Muscle of leg (tissue), 16 donors: ENCODE measurements around the gene MRRF. TPM values are rescaled to one million over a fixed set of nuclear protein-coding genes. Genes with fewer than 3 reads are reported as not detected.

Experiments used
- DNase-seq: peaks from one replicate; pipeline ENCODE4 v3.0.0; 2013
- H3K27ac ChIP-seq: one replicate; pipeline ENCODE4 v1.5.1; 2013; ENCODE audit warnings: mild to moderate bottlenecking, low read length, control low read depth
- H3K27me3 ChIP-seq: one replicate; pipeline ENCODE4 v1.6.1; 2013; ENCODE audit warnings: low read length; ENCODE audit not compliant: control insufficient read depth, insufficient read depth
- H3K36me3 ChIP-seq: one replicate; pipeline ENCODE4 v1.6.1; 2013; ENCODE audit warnings: low read length; ENCODE audit not compliant: control insufficient read depth, insufficient read depth
- H3K4me1 ChIP-seq: one replicate; pipeline ENCODE4 v1.6.1; 2013; ENCODE audit warnings: low read length; ENCODE audit not compliant: control insufficient read depth, insufficient read depth
- H3K4me3 ChIP-seq: one replicate; pipeline ENCODE4 v1.5.1; 2013; ENCODE audit warnings: low read length, control low read depth
- H3K9me3 ChIP-seq: replicated peaks from 2 replicates; pipeline ENCODE4 v1.6.1; 2013; ENCODE audit warnings: low read depth, low read length; ENCODE audit not compliant: control insufficient read depth
- WGBS: methylation state at CpG from one replicate; pipeline ENCODE4 v1.1.5; 2013; ENCODE audit warnings: missing lambda C conversion rate; ENCODE audit not compliant: insufficient coverage; 5-methylcytosine and 5-hydroxymethylcytosine counted together
- long read RNA-seq, 11 donors: transcript quantifications; one replicate each; lab custom pipeline, GENCODE V29; 2026
- polyA plus RNA-seq, 8 donors: library from polyadenylated mRNA; unstranded; fragments of 120-200 nt; gene quantifications; one replicate each; pipeline versions ENCODE4 v1.2.1 to v1.2.3, GENCODE V29; 2013; ENCODE audit warnings: inconsistent platforms in 1 of 8, low replicate concordance in 1 of 8; ENCODE audit not compliant: insufficient read length in 8 of 8, insufficient read depth in 1 of 8
- total RNA-seq: library from RNA; stranded (reverse); fragments of 120-200 nt; gene quantifications from one replicate; pipeline ENCODE4 v1.2.4, GENCODE V29; 2013

MRRF gene, protein sequence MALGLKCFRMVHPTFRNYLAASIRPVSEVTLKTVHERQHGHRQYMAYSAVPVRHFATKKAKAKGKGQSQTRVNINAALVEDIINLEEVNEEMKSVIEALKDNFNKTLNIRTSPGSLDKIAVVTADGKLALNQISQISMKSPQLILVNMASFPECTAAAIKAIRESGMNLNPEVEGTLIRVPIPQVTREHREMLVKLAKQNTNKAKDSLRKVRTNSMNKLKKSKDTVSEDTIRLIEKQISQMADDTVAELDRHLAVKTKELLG
- total RNA-seq (30.1 TPM), polyA plus RNA-seq (10 to 100 TPM; 24.2 to 31.3 (median 27.1) TPM)
- long read RNA-seq, donor 1, full-length matches to known transcripts, result 1 of 1 reads
- long read RNA-seq, donor 1, partial matches to known transcripts, result 0 of 1 reads
- long read RNA-seq, donor 1, other reads (novel, unspliced or antisense), result 0 of 1 reads
- long read RNA-seq, donor 2, result 0 reads
- long read RNA-seq, donor 3, full-length matches to known transcripts, result 4 of 4 reads
- long read RNA-seq, donor 3, partial matches to known transcripts, result 0 of 4 reads
- long read RNA-seq, donor 3, other reads (novel, unspliced or antisense), result 0 of 4 reads
- long read RNA-seq, donor 4, full-length matches to known transcripts, result 3 of 3 reads
- long read RNA-seq, donor 4, partial matches to known transcripts, result 0 of 3 reads
- long read RNA-seq, donor 4, other reads (novel, unspliced or antisense), result 0 of 3 reads
- long read RNA-seq, donor 5, full-length matches to known transcripts, result 14 of 14 reads
- long read RNA-seq, donor 5, partial matches to known transcripts, result 0 of 14 reads
- long read RNA-seq, donor 5, other reads (novel, unspliced or antisense), result 0 of 14 reads
- long read RNA-seq, donor 6, full-length matches to known transcripts, result 11 of 44 reads
- long read RNA-seq, donor 6, partial matches to known transcripts, result 0 of 44 reads
- long read RNA-seq, donor 6, other reads (novel, unspliced or antisense), result 33 of 44 reads
- long read RNA-seq, donor 7, full-length matches to known transcripts, result 6 of 6 reads
- long read RNA-seq, donor 7, partial matches to known transcripts, result 0 of 6 reads
- long read RNA-seq, donor 7, other reads (novel, unspliced or antisense), result 0 of 6 reads
- long read RNA-seq, donor 8, full-length matches to known transcripts, result 9 of 27 reads
- long read RNA-seq, donor 8, partial matches to known transcripts, result 18 of 27 reads
- long read RNA-seq, donor 8, other reads (novel, unspliced or antisense), result 0 of 27 reads
- long read RNA-seq, donor 9, full-length matches to known transcripts, result 6 of 6 reads
- long read RNA-seq, donor 9, partial matches to known transcripts, result 0 of 6 reads
- long read RNA-seq, donor 9, other reads (novel, unspliced or antisense), result 0 of 6 reads
- long read RNA-seq, donor 10, full-length matches to known transcripts, result 11 of 11 reads
- long read RNA-seq, donor 10, partial matches to known transcripts, result 0 of 11 reads
- long read RNA-seq, donor 10, other reads (novel, unspliced or antisense), result 0 of 11 reads
- long read RNA-seq, donor 11, full-length matches to known transcripts, result 4 of 4 reads
- long read RNA-seq, donor 11, partial matches to known transcripts, result 0 of 4 reads
- long read RNA-seq, donor 11, other reads (novel, unspliced or antisense), result 0 of 4 reads

- Histone ChIP-seq H3K27ac (peak within 1 kb of the TSS; percentile 92), H3K4me3 (peak within 1 kb of the TSS; percentile 64), H3K36me3 (peaks cover 19% of the 10 kb centered on the region), H3K4me1 (peaks cover 16% of the 10 kb centered on the region), H3K27me3 (no peaks in the 10 kb centered on the region), H3K9me3 (no peaks in the 10 kb centered on the region)
- WGBS, result under 1% methylated on average over 50 of the region's 60 CpGs
- peak; percentile 95 for DNase-seq
Measured at GRCh38 chr9:122264360-122265148, at the start of gene MRRF, which contains the start of gene RBM18. MRRF (plus strand) TSS chr9:122264882; CDS start chr9:122270892, 6,010 bp downstream. RBM18 (minus strand) TSS chr9:122264840; CDS start chr9:122261492, 3,348 bp downstream.

- no CpG with 5 or more reads among the region's 1 CpG for WGBS
- Histone ChIP-seq H3K4me1 (peaks cover 33% of the 10 kb centered on the region), H3K4me3 (no peak overlapping the region), H3K27me3 (peaks cover 83% of the 10 kb centered on the region), H3K9me3 (no peaks in the 10 kb centered on the region), H3K27ac (no peak overlapping the region), H3K36me3 (no peaks in the 10 kb centered on the region)
- DNase-seq, result no peak
Measured at GRCh38 chr9:122215663-122216062, 49.0 kb upstream of the MRRF start.

DNA sequence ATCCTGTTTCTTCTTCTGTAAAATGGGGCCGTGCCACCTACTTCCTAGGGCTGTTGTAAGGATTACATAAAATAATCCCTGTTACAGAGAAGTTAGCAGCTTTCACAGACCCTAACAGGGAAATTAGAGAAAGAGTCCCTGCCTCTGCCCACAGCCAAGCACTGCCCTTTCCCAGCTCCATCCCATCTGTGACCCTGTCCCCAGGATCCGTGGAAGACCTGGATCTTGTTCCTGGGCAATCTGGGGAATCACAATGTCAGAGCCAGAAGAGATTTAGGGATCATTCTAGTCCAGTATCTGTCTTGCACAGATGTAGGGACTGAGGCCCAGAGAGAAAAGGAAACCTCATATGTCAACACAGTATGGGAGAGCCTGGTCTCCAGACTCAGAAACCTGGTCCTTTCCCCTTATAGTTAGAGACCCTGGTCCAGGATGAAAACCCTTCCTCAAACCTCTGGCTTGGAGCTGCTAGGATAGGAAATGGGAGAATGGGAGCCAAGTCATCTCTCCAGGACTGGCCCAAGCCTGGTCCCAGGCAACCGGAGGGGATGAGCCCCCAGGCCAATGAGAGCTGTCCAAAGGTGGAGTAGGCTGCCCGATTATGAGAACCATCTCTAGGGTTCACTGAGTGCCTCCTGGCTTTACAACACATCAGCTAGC, 48.4 kb upstream of the MRRF start:
- Histone ChIP-seq H3K9me3 (no peaks in the 10 kb centered on the region), H3K36me3 (no peaks in the 10 kb centered on the region), H3K27me3 (peaks cover 89% of the 10 kb centered on the region), H3K27ac (no peak overlapping the region), H3K4me3 (no peak overlapping the region), H3K4me1 (peaks cover 39% of the 10 kb centered on the region)
- DNase-seq, result no peak
- 80% methylated on average over 1 of the region's 4 CpGs for whole genome bisulfite sequencing

DNA sequence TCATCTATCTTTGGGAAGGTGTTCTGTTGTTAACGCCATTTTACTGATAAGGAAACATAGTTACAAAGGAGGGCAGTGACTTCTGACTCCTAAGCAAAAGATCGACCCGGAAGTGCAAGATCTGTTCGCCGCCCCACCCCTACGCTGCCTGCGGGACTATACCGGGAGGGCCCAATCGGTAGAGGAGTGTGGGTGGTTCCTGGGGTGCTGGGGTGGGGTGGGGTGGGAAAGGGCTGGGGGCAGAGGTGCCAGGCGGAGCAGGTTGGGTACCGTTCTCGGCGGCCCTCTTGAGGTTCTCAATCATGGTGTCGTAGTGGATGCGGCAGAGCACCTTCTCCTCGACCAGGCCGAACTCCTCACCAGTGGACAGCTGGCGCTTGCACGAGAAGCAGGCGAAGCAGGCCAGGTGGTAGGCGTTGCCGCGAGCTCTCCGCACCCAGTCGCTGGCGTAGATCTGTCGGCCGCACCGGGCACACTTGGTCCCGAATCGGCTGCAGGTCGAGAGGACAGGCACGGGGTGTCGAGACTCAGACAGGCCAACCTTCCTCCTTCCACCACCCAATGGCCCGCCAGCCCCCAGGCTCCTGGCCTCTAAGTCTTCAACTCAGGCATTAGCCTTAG, 47.8 kb upstream of the MRRF start:
- Histone ChIP-seq H3K27ac (no peak overlapping the region), H3K36me3 (no peaks in the 10 kb centered on the region), H3K27me3 (peaks cover 90% of the 10 kb centered on the region), H3K4me3 (no peak overlapping the region), H3K4me1 (peaks cover 43% of the 10 kb centered on the region), H3K9me3 (no peaks in the 10 kb centered on the region)
- no peak for DNase-seq
- WGBS, result 53% methylated on average over 23 of the region's 35 CpGs

- H3K27ac ChIP-seq, result no peak overlapping the region
- H3K9me3 ChIP-seq, result no peaks in the 10 kb centered on the region
- H3K4me1 ChIP-seq, result peaks cover 44% of the 10 kb centered on the region
- H3K4me3 ChIP-seq, result no peak overlapping the region
- H3K27me3 ChIP-seq, result peaks cover 90% of the 10 kb centered on the region
- WGBS, result 43% methylated on average over 3 of the region's 4 CpGs
- H3K36me3 ChIP-seq, result no peaks in the 10 kb centered on the region
- no peak for DNase-seq
Measured at GRCh38 chr9:122217640-122218039, 47.0 kb upstream of the MRRF start.

DNA sequence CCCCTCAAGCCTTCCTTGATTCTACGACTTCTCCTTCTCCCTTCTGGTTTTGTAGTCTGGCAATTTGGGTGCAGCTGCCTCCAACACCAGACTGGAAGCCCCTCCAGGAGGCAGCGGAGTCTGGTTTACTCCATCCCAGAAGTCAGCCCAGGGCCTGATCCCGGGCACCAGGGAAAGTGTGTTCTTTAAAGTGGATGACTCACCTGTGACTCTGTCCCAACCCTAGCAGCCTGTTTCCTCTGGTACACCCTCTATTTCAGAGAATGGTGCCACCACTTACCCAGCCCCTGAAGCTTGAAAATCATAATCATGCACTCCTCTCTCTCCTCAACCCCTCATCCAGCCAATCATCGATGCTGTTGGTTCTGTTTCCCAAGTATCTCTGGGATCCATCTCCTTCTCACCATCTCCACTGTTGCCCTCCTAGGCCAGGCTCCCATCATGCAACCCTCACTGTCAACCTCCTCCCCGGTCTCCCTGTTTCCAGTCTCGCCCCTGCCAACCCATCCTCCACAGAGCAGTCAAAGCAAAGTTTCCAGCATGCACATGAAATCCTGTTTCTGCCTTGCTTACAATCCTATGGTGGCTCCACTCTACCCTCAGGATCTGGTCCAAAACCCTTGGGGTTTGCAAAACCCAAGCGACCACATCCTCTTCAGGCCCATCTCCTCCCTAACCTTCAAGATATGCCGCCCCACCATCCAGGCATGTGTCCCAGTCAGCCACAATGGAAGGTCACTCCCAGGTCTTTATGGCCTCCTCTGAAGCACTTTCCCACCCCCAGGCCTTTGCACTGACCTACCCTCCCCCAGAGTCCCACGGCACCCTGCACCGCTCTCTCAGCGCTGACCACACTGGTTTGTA, 46.4 kb upstream of the MRRF start:
- DNase-seq, result no peak
- Histone ChIP-seq H3K27me3 (peaks cover 89% of the 10 kb centered on the region), H3K36me3 (no peaks in the 10 kb centered on the region), H3K27ac (no peak overlapping the region), H3K4me3 (no peak overlapping the region), H3K9me3 (no peaks in the 10 kb centered on the region), H3K4me1 (peaks cover 45% of the 10 kb centered on the region)
- 51% methylated on average over 5 of the region's 11 CpGs for WGBS

DNA sequence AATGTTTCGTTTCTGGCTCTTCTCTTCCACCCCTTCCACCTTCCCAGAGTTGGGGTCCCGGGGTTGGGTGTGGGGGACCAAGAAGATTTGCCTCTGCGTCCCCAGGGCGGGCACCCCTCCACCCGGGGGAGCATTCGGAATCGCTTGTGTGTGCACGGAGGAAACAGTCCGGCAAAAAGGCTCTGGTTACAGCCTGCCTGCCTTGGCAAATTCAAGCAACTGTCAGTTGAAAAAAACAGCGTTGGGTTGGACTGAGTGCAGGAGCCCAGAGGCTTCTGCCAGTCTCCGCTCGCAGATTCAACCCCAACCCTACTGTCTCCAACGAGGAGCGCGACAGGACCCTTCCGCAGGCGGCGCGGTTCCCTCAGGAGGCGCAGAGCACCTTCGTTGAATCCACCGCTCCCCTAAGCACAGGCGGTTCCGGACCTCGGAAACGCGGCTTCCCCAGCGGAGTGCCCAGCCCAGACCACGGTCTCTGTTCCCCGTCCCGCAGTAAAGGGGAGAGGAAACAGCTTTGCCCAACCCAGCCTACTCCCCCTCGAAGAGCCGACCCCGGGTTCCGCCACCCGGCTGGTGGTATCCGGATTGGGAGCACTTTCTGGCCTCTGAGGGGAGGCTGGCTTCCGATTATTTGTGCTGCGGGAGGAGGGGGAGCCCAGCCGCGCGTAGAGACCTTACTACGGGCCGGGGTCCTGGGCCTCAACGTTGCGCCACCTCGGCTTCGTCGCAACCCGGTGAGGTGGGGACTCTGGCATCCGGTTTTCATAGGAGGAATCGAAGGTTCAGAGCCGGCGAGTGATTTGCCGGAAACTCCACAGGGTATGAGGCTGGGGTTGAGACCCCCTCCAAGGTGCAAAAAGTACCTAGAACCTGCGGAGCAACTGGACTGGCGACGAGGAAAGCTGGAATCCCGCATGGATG, 45.5 kb upstream of the MRRF start:
- 2% methylated on average over 49 of the region's 59 CpGs for WGBS
- H3K4me3 ChIP-seq, result peak overlapping the region; percentile 20
- H3K9me3 ChIP-seq, result no peaks in the 10 kb centered on the region
- peak; percentile 39 for DNase-seq
- H3K27ac ChIP-seq, result no peak overlapping the region
- H3K36me3 ChIP-seq, result no peaks in the 10 kb centered on the region
- H3K27me3 ChIP-seq, result peaks cover 90% of the 10 kb centered on the region
- H3K4me1 ChIP-seq, result peaks cover 39% of the 10 kb centered on the region
